Neural cell (in vitro differentiated cells): Measurements from ENCODE around the gene FHOD3.

Experiments
- EP300 ChIP-seq: fragments of 450-650 bp; conservative IDR thresholded peaks from 2 replicates; pipeline ENCODE4 v1.6.1; 2014; ENCODE audit warnings: antibody characterized with exemption, mild to moderate bottlenecking, moderate library complexity; ENCODE audit not compliant: poor library complexity, severe bottlenecking
- MXI1 ChIP-seq: fragments of 450-650 bp; conservative IDR thresholded peaks from 2 replicates; pipeline ENCODE4 v1.6.1; 2014; ENCODE audit warnings: antibody characterized with exemption, mild to moderate bottlenecking; ENCODE audit not compliant: poor library complexity, severe bottlenecking
- POLR2AphosphoS5 ChIP-seq: IDR thresholded peaks from 2 replicates; pipeline ENCODE4 v1.6.1; 2012
- RAD21 ChIP-seq: fragments of 450-650 bp; conservative IDR thresholded peaks from 2 replicates; pipeline ENCODE4 v1.6.1; 2014; ENCODE audit warnings: antibody characterized with exemption, mild to moderate bottlenecking, moderate library complexity
- SMC3 ChIP-seq: fragments of 450-650 bp; conservative IDR thresholded peaks from 2 replicates; pipeline ENCODE4 v1.6.1; 2014; ENCODE audit warnings: antibody characterized with exemption, mild to moderate bottlenecking, moderate library complexity; ENCODE audit not compliant: poor library complexity
- TF ChIP-seq, protein P1 (sequence below): fragments of 450-650 bp; IDR thresholded peaks from 2 replicates; pipeline ENCODE4 v1.5.1; 2014; ENCODE audit warnings: antibody characterized with exemption, mild to moderate bottlenecking, moderate library complexity; ENCODE audit not compliant: poor library complexity, severe bottlenecking
- TF ChIP-seq, protein P2 (sequence below): IDR thresholded peaks from 2 replicates; pipeline ENCODE4 v1.6.1; 2012; ENCODE audit warnings: borderline replicate concordance

DNA sequence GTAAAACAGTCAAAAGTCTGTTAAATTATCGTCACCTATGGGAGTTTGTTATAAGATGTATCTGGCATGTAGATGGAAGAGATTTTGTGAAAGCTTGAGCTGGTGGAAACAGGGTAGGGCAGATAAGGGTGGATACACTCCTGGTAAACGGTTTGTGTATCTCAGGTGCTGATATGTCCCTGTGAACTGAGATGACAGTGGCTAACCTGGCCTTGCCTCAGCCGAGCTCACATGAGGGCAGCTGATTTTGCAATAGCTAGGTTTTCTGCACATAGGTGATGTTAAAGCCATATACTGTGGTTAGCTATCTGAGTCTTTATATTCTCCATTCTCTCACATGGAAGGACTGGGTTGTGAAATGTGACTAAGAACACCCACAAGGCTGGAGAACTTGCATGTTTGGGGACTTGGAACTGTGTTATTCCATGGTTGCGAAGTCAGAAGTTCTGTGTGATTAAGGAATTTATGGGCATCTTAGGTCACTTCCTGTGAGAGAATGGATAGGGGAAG lies 326.2 kb downstream of the FHOD3 start:
- TF ChIP-seq, protein P1, sequence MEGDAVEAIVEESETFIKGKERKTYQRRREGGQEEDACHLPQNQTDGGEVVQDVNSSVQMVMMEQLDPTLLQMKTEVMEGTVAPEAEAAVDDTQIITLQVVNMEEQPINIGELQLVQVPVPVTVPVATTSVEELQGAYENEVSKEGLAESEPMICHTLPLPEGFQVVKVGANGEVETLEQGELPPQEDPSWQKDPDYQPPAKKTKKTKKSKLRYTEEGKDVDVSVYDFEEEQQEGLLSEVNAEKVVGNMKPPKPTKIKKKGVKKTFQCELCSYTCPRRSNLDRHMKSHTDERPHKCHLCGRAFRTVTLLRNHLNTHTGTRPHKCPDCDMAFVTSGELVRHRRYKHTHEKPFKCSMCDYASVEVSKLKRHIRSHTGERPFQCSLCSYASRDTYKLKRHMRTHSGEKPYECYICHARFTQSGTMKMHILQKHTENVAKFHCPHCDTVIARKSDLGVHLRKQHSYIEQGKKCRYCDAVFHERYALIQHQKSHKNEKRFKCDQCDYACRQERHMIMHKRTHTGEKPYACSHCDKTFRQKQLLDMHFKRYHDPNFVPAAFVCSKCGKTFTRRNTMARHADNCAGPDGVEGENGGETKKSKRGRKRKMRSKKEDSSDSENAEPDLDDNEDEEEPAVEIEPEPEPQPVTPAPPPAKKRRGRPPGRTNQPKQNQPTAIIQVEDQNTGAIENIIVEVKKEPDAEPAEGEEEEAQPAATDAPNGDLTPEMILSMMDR, result no peak
- no peak for TF ChIP-seq POLR2AphosphoS5
- TF ChIP-seq EP300, result no peak
- no peak for TF ChIP-seq RAD21
- TF ChIP-seq, protein P2, sequence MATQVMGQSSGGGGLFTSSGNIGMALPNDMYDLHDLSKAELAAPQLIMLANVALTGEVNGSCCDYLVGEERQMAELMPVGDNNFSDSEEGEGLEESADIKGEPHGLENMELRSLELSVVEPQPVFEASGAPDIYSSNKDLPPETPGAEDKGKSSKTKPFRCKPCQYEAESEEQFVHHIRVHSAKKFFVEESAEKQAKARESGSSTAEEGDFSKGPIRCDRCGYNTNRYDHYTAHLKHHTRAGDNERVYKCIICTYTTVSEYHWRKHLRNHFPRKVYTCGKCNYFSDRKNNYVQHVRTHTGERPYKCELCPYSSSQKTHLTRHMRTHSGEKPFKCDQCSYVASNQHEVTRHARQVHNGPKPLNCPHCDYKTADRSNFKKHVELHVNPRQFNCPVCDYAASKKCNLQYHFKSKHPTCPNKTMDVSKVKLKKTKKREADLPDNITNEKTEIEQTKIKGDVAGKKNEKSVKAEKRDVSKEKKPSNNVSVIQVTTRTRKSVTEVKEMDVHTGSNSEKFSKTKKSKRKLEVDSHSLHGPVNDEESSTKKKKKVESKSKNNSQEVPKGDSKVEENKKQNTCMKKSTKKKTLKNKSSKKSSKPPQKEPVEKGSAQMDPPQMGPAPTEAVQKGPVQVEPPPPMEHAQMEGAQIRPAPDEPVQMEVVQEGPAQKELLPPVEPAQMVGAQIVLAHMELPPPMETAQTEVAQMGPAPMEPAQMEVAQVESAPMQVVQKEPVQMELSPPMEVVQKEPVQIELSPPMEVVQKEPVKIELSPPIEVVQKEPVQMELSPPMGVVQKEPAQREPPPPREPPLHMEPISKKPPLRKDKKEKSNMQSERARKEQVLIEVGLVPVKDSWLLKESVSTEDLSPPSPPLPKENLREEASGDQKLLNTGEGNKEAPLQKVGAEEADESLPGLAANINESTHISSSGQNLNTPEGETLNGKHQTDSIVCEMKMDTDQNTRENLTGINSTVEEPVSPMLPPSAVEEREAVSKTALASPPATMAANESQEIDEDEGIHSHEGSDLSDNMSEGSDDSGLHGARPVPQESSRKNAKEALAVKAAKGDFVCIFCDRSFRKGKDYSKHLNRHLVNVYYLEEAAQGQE, result no peak
- TF ChIP-seq SMC3, result no peak
- TF ChIP-seq MXI1, result no peak
